Transverse colon (tissue), 4 donors: ENCODE data around the gene RAB28. TPM values are rescaled to one million over a fixed set of nuclear protein-coding genes. Genes with fewer than 3 reads are reported as not detected.

Source experiments
- DNase-seq: peaks from one replicate; pipeline ENCODE4 v3.0.0-alpha.2; 2019
- H3K27ac ChIP-seq, 4 donors: fragments of 200-600 bp; sonication (generic); 2 replicates each; pipeline ENCODE4 v1.5.1; 2016 to 2018; ENCODE audit warnings: inconsistent platforms in 4 of 4
- H3K27me3 ChIP-seq: fragments of 200-600 bp; sonication (generic); 2 replicates; pipeline ENCODE4 v1.5.1; 2017; ENCODE audit warnings: inconsistent platforms
- H3K36me3 ChIP-seq, 4 donors: fragments of 200-600 bp; sonication (generic); 2 replicates each; pipeline ENCODE4 v1.5.1; 2017 to 2019; ENCODE audit warnings: inconsistent platforms in 4 of 4
- H3K4me1 ChIP-seq, 4 donors: fragments of 200-600 bp; sonication (generic); 2 replicates each; pipeline ENCODE4 v1.5.1; 2017 to 2020; ENCODE audit warnings: inconsistent platforms in 4 of 4
- H3K4me3 ChIP-seq, 4 donors: fragments of 200-600 bp; sonication (generic); 1 replicate in 1 of 4; 2 replicates in 3 of 4; pipeline versions ENCODE4 v1.5.1 to v1.6.1; 2017 to 2019; ENCODE audit warnings: inconsistent platforms in 4 of 4
- H3K9me3 ChIP-seq, 2 donors: fragments of 200-600 bp; sonication (generic); 2 replicates each; pipeline ENCODE4 v1.5.1; 2017 to 2019; ENCODE audit warnings: inconsistent platforms in 2 of 2
- EP300 ChIP-seq: sonication (generic); formaldehyde crosslinking; IDR thresholded peaks from one replicate; pipeline ENCODE4 v1.6.1; 2017; ENCODE audit warnings: antibody characterized with exemption, low read depth
- POLR2A ChIP-seq: fragments of 450-650 bp; IDR thresholded peaks from one replicate; pipeline ENCODE4 v1.6.1; 2016; ENCODE audit warnings: antibody characterized with exemption, mild to moderate bottlenecking, moderate library complexity
- POLR2AphosphoS5 ChIP-seq, 3 donors: sonication (generic); formaldehyde crosslinking; IDR thresholded peaks; one replicate each; pipeline ENCODE4 v1.6.1; 2016; ENCODE audit warnings: antibody characterized with exemption in 3 of 3
- WGBS, 2 donors: methylation state at CpG; one replicate each; pipeline ENCODE4 v1.1.5; 2018; ENCODE audit warnings: low coverage in 1 of 2; 5-methylcytosine and 5-hydroxymethylcytosine counted together
- in situ Hi-C, 4 donors: fragments of 200-750 bp; cut with MboI; loops; one replicate each; pipeline versions ENCODE4 v1.15.0 to v1.15.1; 2017; ENCODE audit warnings: low sequenced_read_pairs in 3 of 4, low pct_ligation_motif_present in 1 of 4, low pct_unique_long_range_greater_than_20kb in 1 of 4
- intact Hi-C: fragments of 100-400 bp; cut with DNase I; formaldehyde crosslinking; loops from one replicate; pipeline ENCODE4 v1.15.1; 2023; ENCODE audit warnings: low total_unique reads
- total RNA-seq, 4 donors: library from RNA; depleted of rRNA; stranded (reverse); fragments of >200 nt; gene quantifications; one replicate each; pipeline ENCODE4 v1.1.0, GENCODE V29; 2016
- TF ChIP-seq, protein P1 (sequence below), 5 experiments: fragments of 200-600 bp in 3 of 5; fragments of 450-650 bp in 2 of 5; sonication (generic) in 3 of 5; IDR thresholded peaks; 1 replicate in 2 of 5; 2 replicates in 3 of 5; pipeline ENCODE4 v1.5.1; 2016 to 2017; ENCODE audit warnings: antibody characterized with exemption in 5 of 5, inconsistent platforms in 3 of 5, mild to moderate bottlenecking in 2 of 5, moderate library complexity in 1 of 5

The RAB28 gene
- total RNA-seq, 4 donors from 2014 or later = 6.4 to 19.5 (median 17.8) TPM

GRCh38 chr4:13364653-13365052, 119.5 kb downstream of the RAB28 start:
- Histone ChIP-seq H3K9me3 (no peaks in the 10 kb centered on the region), H3K27ac (no peak overlapping the region), H3K36me3 (no peaks in the 10 kb centered on the region), H3K4me1 (no peaks in the 10 kb centered on the region), H3K4me3 (no peak overlapping the region), H3K27me3 (no peaks in the 10 kb centered on the region)
- 96 to 100% methylated on average over 3 to 6 of the region's 6 CpGs for WGBS, 2 donors
- in situ Hi-C loops = no loop called here
- TF ChIP-seq POLR2AphosphoS5 (IDR thresholded peaks at IDR 0.05) (no peak), POLR2A (no peak), EP300 (no peak)
- TF ChIP-seq, protein P1, sequence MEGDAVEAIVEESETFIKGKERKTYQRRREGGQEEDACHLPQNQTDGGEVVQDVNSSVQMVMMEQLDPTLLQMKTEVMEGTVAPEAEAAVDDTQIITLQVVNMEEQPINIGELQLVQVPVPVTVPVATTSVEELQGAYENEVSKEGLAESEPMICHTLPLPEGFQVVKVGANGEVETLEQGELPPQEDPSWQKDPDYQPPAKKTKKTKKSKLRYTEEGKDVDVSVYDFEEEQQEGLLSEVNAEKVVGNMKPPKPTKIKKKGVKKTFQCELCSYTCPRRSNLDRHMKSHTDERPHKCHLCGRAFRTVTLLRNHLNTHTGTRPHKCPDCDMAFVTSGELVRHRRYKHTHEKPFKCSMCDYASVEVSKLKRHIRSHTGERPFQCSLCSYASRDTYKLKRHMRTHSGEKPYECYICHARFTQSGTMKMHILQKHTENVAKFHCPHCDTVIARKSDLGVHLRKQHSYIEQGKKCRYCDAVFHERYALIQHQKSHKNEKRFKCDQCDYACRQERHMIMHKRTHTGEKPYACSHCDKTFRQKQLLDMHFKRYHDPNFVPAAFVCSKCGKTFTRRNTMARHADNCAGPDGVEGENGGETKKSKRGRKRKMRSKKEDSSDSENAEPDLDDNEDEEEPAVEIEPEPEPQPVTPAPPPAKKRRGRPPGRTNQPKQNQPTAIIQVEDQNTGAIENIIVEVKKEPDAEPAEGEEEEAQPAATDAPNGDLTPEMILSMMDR (IDR thresholded peaks at IDR 0.05) = no peak
- no peak for DNase-seq
- intact Hi-C loops = no loop called here

- WGBS, 2 donors = 93 to 100% methylated on average over 1 of the region's 1 CpG
- in situ Hi-C loops = no loop called here
- Histone ChIP-seq H3K27me3 (no peaks in the 10 kb centered on the region), H3K9me3 (no peaks in the 10 kb centered on the region), H3K36me3 (no peaks in the 10 kb centered on the region), H3K4me3 (no peak overlapping the region), H3K27ac (no peak overlapping the region), H3K4me1 (no peaks in the 10 kb centered on the region)
- TF ChIP-seq EP300 = no peak
- no peak for TF ChIP-seq POLR2AphosphoS5 (IDR thresholded peaks at IDR 0.05)
- intact Hi-C loops = no loop called here
- DNase-seq = no peak
These were observed 120.0 kb downstream of the RAB28 start for GRCh38 chr4:13364172-13364571.

DNA sequence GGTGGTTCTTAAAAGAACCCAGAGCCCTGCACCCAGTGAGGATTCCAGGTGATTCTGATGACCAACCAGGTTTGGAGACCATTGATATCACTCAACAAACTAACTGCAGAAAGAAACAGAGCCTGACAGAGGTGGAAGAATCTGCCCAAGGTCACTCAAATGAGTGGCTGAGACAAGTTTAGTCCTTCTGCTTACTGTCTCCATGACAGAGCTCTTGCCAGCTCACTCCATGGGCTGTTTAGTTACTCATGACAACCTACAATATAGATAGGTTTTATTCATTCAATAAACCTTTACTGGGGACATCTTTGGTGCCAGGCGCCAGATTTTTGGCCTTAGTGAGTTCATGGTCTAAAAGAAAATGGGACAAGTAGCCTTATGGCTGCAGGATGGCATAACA, 124.3 kb downstream of the RAB28 start:
- intact Hi-C loops = no loop called here
- Histone ChIP-seq H3K36me3 (no peaks in the 10 kb centered on the region), H3K4me3 (no peak overlapping the region), H3K27ac (no peak overlapping the region), H3K27me3 (no peaks in the 10 kb centered on the region), H3K9me3 (no peaks in the 10 kb centered on the region), H3K4me1 (no peaks in the 10 kb centered on the region)
- no peak for DNase-seq
- TF ChIP-seq POLR2A (no peak), POLR2AphosphoS5 (IDR thresholded peaks at IDR 0.05) (no peak), EP300 (no peak)
- TF ChIP-seq, protein P1 (IDR thresholded peaks at IDR 0.05) = no peak
- WGBS, 2 donors = 93% methylated on average over 1 of the region's 1 CpG; no CpG with 5 or more reads in 1 of the 2 donors
- in situ Hi-C loops = no loop called here

GRCh38 chr4:13355111-13355880, 128.8 kb downstream of the RAB28 start:
- Histone ChIP-seq H3K4me1 (no peaks in the 10 kb centered on the region), H3K4me3 (no peak overlapping the region), H3K36me3 (no peaks in the 10 kb centered on the region), H3K27ac (no peak overlapping the region), H3K9me3 (no peaks in the 10 kb centered on the region), H3K27me3 (no peaks in the 10 kb centered on the region)
- 88 to 90% methylated on average over 3 to 7 of the region's 7 CpGs for WGBS, 2 donors
- TF ChIP-seq POLR2A (no peak), EP300 (no peak), POLR2AphosphoS5 (IDR thresholded peaks at IDR 0.05) (no peak)
- TF ChIP-seq, protein P1 (IDR thresholded peaks at IDR 0.05) = no peak
- intact Hi-C loops = no loop called here
- in situ Hi-C loops = no loop called here
- DNase-seq = no peak
